ENCODE results near the gene KCNK5.

GRCh38 chr6:39218868-39219567 is 10.3 kb downstream of the KCNK5 start:
- no peak for TF ChIP-seq POLR2A (IDR thresholded peaks at IDR 0.05; ENCODE audit: low read length)
- no peak for TF ChIP-seq GATA1 (IDR thresholded peaks at IDR 0.05; ENCODE audit: low read depth, low read length)

All from erythroblast (primary cell).